IMR-90 (cell line): ENCODE results near the gene SUGCT. TPM values are rescaled to one million over a fixed set of nuclear protein-coding genes. Genes with fewer than 3 reads are reported as not detected.

Source experiments
- ATAC-seq: fragments of 200-7000 bp; cut with Tn5 transposase; 2 replicates; pipeline ENCODE4 v1.9.1; 2020; ENCODE audit warnings: low read depth, mild to moderate bottlenecking, moderate library complexity
- BruUV-seq: library from RNA; stranded (reverse); fragments of 400-500 nt; replicated peaks from 2 replicates; lab custom pipeline; 2021; lab: Mats Ljungman, UMichigan
- CTCF ChIA-PET: fragments of 300-600 bp; formaldehyde crosslinking; extraction: SDS; loops from one replicate; lab custom pipeline; 2021; ENCODE audit warnings: antibody characterized with exemption; lab: Yijun Ruan, JAX
- POLR2A ChIA-PET: fragments of 300-600 bp; sonication (Branson Sonifier 250); formaldehyde crosslinking; loops from one replicate; lab custom pipeline; 2022; ENCODE audit warnings: antibody characterized with exemption; ENCODE audit not compliant: unreplicated experiment; lab: Charles Lee
- DNase-seq: peaks from one replicate; pipeline ENCODE4 v3.0.0; 2013
- H2AFZ ChIP-seq: replicated peaks from 2 replicates; pipeline ENCODE3; 2013; ENCODE audit warnings: low read length, mild to moderate bottlenecking; ENCODE audit not compliant: poor library complexity
- H2AK5ac ChIP-seq: 2 replicates; pipeline ENCODE4 v1.6.1; 2013; ENCODE audit warnings: low read depth, low read length, inconsistent platforms
- H2AK9ac ChIP-seq: replicated peaks from 2 replicates; pipeline ENCODE3; 2013; ENCODE audit warnings: mild to moderate bottlenecking, low read depth, low read length, moderate library complexity; ENCODE audit not compliant: poor library complexity
- H2BK120ac ChIP-seq: 2 replicates; pipeline ENCODE4 v1.6.1; 2013; ENCODE audit warnings: low read depth, low read length, inconsistent platforms
- H2BK15ac ChIP-seq: 3 replicates; pipeline ENCODE4 v1.6.1; 2013; ENCODE audit warnings: low read depth, low read length, inconsistent platforms
- H2BK20ac ChIP-seq: 2 replicates; pipeline ENCODE4 v1.6.1; 2013; ENCODE audit warnings: low read depth, mild to moderate bottlenecking, inconsistent platforms, low read length, moderate library complexity
- H2BK5ac ChIP-seq: 2 replicates; pipeline ENCODE4 v1.6.1; 2013; ENCODE audit warnings: mild to moderate bottlenecking, low read depth, low read length, inconsistent platforms; ENCODE audit not compliant: poor library complexity, severe bottlenecking
- H3K14ac ChIP-seq: replicated peaks from 2 replicates; pipeline ENCODE4 v1.6.1; 2013; ENCODE audit warnings: low read depth, low read length, inconsistent platforms
- H3K18ac ChIP-seq: 2 replicates; pipeline ENCODE4 v1.6.1; 2013; ENCODE audit warnings: low read depth, low read length, control low read depth
- H3K23ac ChIP-seq: 2 replicates; pipeline ENCODE4 v1.6.1; 2013; ENCODE audit warnings: low read depth, low read length, inconsistent platforms
- H3K27ac ChIP-seq: 2 replicates; pipeline ENCODE4 v1.5.1; 2013; ENCODE audit warnings: mild to moderate bottlenecking, control low read depth, low read length; ENCODE audit not compliant: insufficient read depth
- H3K27me3 ChIP-seq: 2 replicates; pipeline ENCODE4 v1.6.1; 2013; ENCODE audit warnings: low read length; ENCODE audit not compliant: control insufficient read depth, insufficient read depth
- H3K36me3 ChIP-seq: 2 replicates; pipeline ENCODE4 v1.6.1; 2013; ENCODE audit warnings: low read length, mixed read lengths; ENCODE audit not compliant: control insufficient read depth, insufficient read depth
- H3K4ac ChIP-seq: 2 replicates; pipeline ENCODE4 v1.6.1; 2013; ENCODE audit warnings: low read depth, low read length, inconsistent platforms
- H3K4me1 ChIP-seq: 2 replicates; pipeline ENCODE4 v1.6.1; 2013; ENCODE audit warnings: low read length, mixed read lengths; ENCODE audit not compliant: control insufficient read depth, insufficient read depth
- H3K4me2 ChIP-seq: 2 replicates; pipeline ENCODE4 v1.6.1; 2013; ENCODE audit warnings: low read depth, mild to moderate bottlenecking, control low read depth, low read length, moderate library complexity
- H3K4me3 ChIP-seq: 2 replicates; pipeline ENCODE4 v1.5.1; 2013; ENCODE audit warnings: low read depth, mild to moderate bottlenecking, control low read depth, low read length, moderate library complexity; ENCODE audit not compliant: insufficient read depth
- H3K56ac ChIP-seq: 2 replicates; pipeline ENCODE4 v1.6.1; 2013; ENCODE audit warnings: low read length, inconsistent platforms; ENCODE audit not compliant: insufficient read depth; ENCODE audit errors: extremely low read depth
- H3K79me1 ChIP-seq, 2 experiments: 2 replicates each; pipeline ENCODE4 v1.6.1; 2013; ENCODE audit warnings: low read length in 2 of 2, inconsistent platforms in 1 of 2, low read depth in 1 of 2
- H3K9ac ChIP-seq: 2 replicates; pipeline ENCODE4 v1.6.1; 2013; ENCODE audit warnings: low read depth, low read length, control low read depth
- H3K9me1 ChIP-seq: 2 replicates; pipeline ENCODE4 v1.6.1; 2013; ENCODE audit warnings: low read length, inconsistent platforms; ENCODE audit not compliant: insufficient read depth
- H3K9me3 ChIP-seq: 2 replicates; pipeline ENCODE4 v1.6.1; 2013; ENCODE audit warnings: low read length; ENCODE audit not compliant: control insufficient read depth, insufficient read depth
- H4K20me1 ChIP-seq: 2 replicates; pipeline ENCODE4 v1.6.1; 2013; ENCODE audit warnings: low read length, inconsistent platforms; ENCODE audit not compliant: insufficient read depth
- H4K5ac ChIP-seq: 2 replicates; pipeline ENCODE4 v1.6.1; 2013; ENCODE audit warnings: mild to moderate bottlenecking, low read depth, low read length, control low read depth
- H4K8ac ChIP-seq, 2 experiments: 2 replicates each; pipeline ENCODE4 v1.6.1; 2013; ENCODE audit warnings: low read depth in 2 of 2, low read length in 2 of 2, control low read depth in 1 of 2, inconsistent platforms in 1 of 2
- H4K91ac ChIP-seq: 2 replicates; pipeline ENCODE4 v1.6.1; 2013; ENCODE audit warnings: low read depth, low read length, inconsistent platforms; ENCODE audit not compliant: insufficient read depth
- BHLHE40 ChIP-seq: fragments of 150-350 bp; IDR thresholded peaks from 2 replicates; pipeline ENCODE4 v1.6.1; 2016; ENCODE audit warnings: mild to moderate bottlenecking, low read depth, low read length
- CHD1 ChIP-seq: IDR thresholded peaks from 2 replicates; pipeline ENCODE4 v1.6.1; 2012; ENCODE audit warnings: low read depth, low read length, improper control_type of control experiment
- MAFK ChIP-seq: IDR thresholded peaks from 2 replicates; pipeline ENCODE4 v1.6.1; 2012; ENCODE audit warnings: low read depth, low read length, improper control_type of control experiment
- MAZ ChIP-seq: IDR thresholded peaks from 2 replicates; pipeline ENCODE4 v1.6.1; 2012; ENCODE audit warnings: low read depth, mild to moderate bottlenecking, low read length, improper control_type of control experiment, moderate library complexity, borderline replicate concordance
- MXI1 ChIP-seq: IDR thresholded peaks from 2 replicates; pipeline ENCODE4 v1.6.1; 2012; ENCODE audit warnings: low read depth, mild to moderate bottlenecking, low read length, moderate library complexity, borderline replicate concordance
- NFE2L2 ChIP-seq: fragments of 150-350 bp; IDR thresholded peaks from 2 replicates; pipeline ENCODE4 v1.6.1; 2016; ENCODE audit warnings: low read depth, mild to moderate bottlenecking, low read length
- POLR2A ChIP-seq: IDR thresholded peaks from 2 replicates; pipeline ENCODE4 v1.6.1; 2012; ENCODE audit warnings: mild to moderate bottlenecking, low read depth, low read length
- RCOR1 ChIP-seq: IDR thresholded peaks from 2 replicates; pipeline ENCODE4 v1.6.1; 2012; ENCODE audit warnings: mild to moderate bottlenecking, low read length, improper control_type of control experiment; ENCODE audit not compliant: insufficient replicate concordance
- RFX5 ChIP-seq: IDR thresholded peaks from 2 replicates; pipeline ENCODE4 v1.8.0; 2012; ENCODE audit warnings: low read depth, mild to moderate bottlenecking, low read length, moderate library complexity
- WGBS, 2 experiments: methylation state at CpG; one replicate each; pipeline versions ENCODE4 v1.1.5 to v1.1.7; 2013; ENCODE audit warnings: missing lambda C conversion rate in 2 of 2; ENCODE audit not compliant: insufficient read length in 1 of 2; ENCODE audit errors: extremely low coverage in 2 of 2; 5-methylcytosine and 5-hydroxymethylcytosine counted together
- dilution Hi-C: fragments of 300-500 bp; cut with HindIII; formaldehyde crosslinking; loops from one replicate; pipeline ENCODE4 v1.14.3; 2018; ENCODE audit warnings: low sequenced_read_pairs; ENCODE audit not compliant: unreplicated experiment
- in situ Hi-C: fragments of 300-500 bp; cut with MboI; formaldehyde crosslinking; loops from 3 replicates; pipeline ENCODE4 v1.14.3; 2019; ENCODE audit warnings: low sequenced_read_pairs, inconsistent platforms, mixed read lengths
- intact Hi-C: fragments of 100-400 bp; cut with micrococcal nuclease; formaldehyde crosslinking; loops from 2 replicates; pipeline ENCODE4 v1.10.0; 2022
- polyA plus RNA-seq, 3 experiments: library from polyadenylated mRNA; depleted of rRNA; stranded (reverse); fragments of >200 nt; gene quantifications; 2 replicates each; pipeline ENCODE4 v1.2.3, GENCODE V29; 2012; ENCODE audit warnings: low replicate concordance in 1 of 3
- total RNA-seq: library from RNA; depleted of rRNA; stranded (reverse); fragments of >200 nt; gene quantifications from 2 replicates; pipeline ENCODE4 v1.2.3, GENCODE V29; 2012
- TF ChIP-seq, protein P1 (sequence below): conservative IDR thresholded peaks from 2 replicates; pipeline ENCODE4 v1.5.1; 2012; ENCODE audit warnings: mild to moderate bottlenecking, low read depth, low read length, improper control_type of control experiment
- TF ChIP-seq, protein P2 (sequence below): fragments of 150-350 bp; IDR thresholded peaks from 2 replicates; pipeline ENCODE4 v1.6.1; 2017; ENCODE audit warnings: mild to moderate bottlenecking, antibody characterized with exemption, low read length, low read depth
- TF ChIP-seq, protein P3 (sequence below): fragments of 150-350 bp; IDR thresholded peaks from 2 replicates; pipeline ENCODE4 v1.6.1; 2016; ENCODE audit warnings: low read depth, mild to moderate bottlenecking, low read length, moderate library complexity, borderline replicate concordance

Gene SUGCT
- total and polyA plus RNA-seq, 2 of the 4 experiments (the other 2 are of a cell fraction), result 5.9 to 8.3 TPM

DNA sequence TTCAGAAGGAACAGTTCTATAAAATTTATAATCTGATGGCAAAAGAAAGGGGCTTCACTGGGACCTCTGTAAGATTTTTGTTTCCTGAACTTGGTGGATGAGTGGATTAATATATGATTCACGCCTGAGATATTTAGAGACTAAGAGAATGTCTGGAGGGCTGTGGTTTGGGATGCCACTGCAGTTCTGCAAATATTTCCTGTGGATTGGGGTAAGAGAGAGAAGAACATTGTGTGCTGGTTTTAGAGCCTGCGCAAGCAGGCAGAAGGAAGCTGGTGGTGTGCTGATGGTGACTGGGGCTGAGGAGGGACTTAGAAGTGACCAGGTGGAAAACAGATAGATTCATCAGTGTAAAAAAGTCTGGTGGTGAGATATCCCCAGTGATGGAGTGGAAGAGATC, 87.0 kb downstream of the SUGCT start (continued):
- TF ChIP-seq, protein P1, sequence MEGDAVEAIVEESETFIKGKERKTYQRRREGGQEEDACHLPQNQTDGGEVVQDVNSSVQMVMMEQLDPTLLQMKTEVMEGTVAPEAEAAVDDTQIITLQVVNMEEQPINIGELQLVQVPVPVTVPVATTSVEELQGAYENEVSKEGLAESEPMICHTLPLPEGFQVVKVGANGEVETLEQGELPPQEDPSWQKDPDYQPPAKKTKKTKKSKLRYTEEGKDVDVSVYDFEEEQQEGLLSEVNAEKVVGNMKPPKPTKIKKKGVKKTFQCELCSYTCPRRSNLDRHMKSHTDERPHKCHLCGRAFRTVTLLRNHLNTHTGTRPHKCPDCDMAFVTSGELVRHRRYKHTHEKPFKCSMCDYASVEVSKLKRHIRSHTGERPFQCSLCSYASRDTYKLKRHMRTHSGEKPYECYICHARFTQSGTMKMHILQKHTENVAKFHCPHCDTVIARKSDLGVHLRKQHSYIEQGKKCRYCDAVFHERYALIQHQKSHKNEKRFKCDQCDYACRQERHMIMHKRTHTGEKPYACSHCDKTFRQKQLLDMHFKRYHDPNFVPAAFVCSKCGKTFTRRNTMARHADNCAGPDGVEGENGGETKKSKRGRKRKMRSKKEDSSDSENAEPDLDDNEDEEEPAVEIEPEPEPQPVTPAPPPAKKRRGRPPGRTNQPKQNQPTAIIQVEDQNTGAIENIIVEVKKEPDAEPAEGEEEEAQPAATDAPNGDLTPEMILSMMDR, result no peak
- TF ChIP-seq BHLHE40, result peak; percentile 48; the same call in 1 of the 2 replicates
- TF ChIP-seq POLR2A, result no peak

DNA sequence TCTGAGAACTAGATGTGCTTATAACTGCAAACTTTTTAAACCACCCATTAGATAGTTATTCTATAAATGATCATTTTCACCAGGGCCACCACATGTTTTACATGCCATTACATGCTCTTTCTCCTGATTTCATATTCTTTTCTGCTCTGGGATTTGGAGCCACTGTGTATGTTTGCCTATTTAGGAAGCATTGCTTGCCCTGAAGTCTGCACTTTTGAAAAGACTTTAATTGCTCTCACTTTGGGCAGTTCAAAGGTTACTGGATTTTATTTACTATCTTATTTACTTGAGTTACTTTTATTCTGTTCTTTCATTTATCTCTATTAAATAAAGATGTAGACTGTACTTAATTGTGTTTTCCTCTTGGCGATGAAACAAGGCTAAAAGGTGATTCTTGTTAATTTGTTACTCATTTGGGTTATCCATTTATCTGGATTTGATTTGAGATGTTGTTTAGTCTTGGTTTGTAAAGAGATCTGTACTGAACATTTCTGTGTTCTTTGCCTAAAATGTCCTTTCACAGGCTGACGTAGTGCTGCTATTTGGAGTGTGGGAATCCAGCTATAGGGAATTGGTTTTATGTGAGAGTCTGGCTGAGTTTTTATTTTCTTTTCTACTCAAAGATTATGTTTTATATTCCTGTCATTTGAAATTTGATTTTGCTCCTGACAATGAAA, 88.8 kb downstream of the SUGCT start:
- no CpG with 5 or more reads among the region's 2 CpGs for WGBS, 2 experiments
- Histone ChIP-seq H3K36me3 (no peaks in the 10 kb centered on the region), H4K20me1 (no peaks in the 10 kb centered on the region), H3K9ac (no peak overlapping the region), H2AK9ac (no peak overlapping the region), H2BK120ac (peak overlapping the region; percentile 72), H3K27ac (no peak overlapping the region), H3K4me1 (peaks cover 16% of the 10 kb centered on the region), H4K5ac (peak overlapping the region; percentile 40; the same call in 1 of the 2 replicates), H4K91ac (peak overlapping the region; percentile 56), H3K9me1 (peaks cover 13% of the 10 kb centered on the region), H3K4ac (peak overlapping the region; percentile 50; the same call in 1 of the 2 replicates), H3K4me3 (no peak overlapping the region), H2BK20ac (peak overlapping the region; percentile 76), H3K18ac (peak overlapping the region; percentile 83; the same call in 1 of the 2 replicates), H3K27me3 (no peaks in the 10 kb centered on the region), H2BK15ac (peak overlapping the region; percentile 83; the same call in 2 of the 3 replicates), H3K14ac (no peak overlapping the region), H3K56ac (no peak overlapping the region), H3K23ac (no peak overlapping the region), H3K79me1 (peaks cover 0 to 3% of the 10 kb centered on the region in 2 experiments; a peak in 1 of 4 replicates), H2AK5ac (peak overlapping the region; percentile 65; the same call in 1 of the 2 replicates), H4K8ac (peak overlapping the region in 1 of 2 experiments; percentile 52; a peak in 1 of 4 replicates), H3K4me2 (no peak overlapping the region), H2AFZ (no peak overlapping the region), H2BK5ac (peak overlapping the region; percentile 1), H3K9me3 (no peaks in the 10 kb centered on the region)
- ATAC-seq, result no peak
- ChIA-PET POLR2A (no interaction called here), CTCF (no interaction called here)
- dilution Hi-C loops (no loop called here), intact Hi-C loops (no loop called here), in situ Hi-C loops (no loop called here)
- no TSS peak for BruUV-seq
- no peak for DNase-seq
- no peak for TF ChIP-seq RCOR1
- no peak for TF ChIP-seq MAZ
- no peak for TF ChIP-seq MXI1
- no peak for TF ChIP-seq POLR2A
- TF ChIP-seq, protein P2, sequence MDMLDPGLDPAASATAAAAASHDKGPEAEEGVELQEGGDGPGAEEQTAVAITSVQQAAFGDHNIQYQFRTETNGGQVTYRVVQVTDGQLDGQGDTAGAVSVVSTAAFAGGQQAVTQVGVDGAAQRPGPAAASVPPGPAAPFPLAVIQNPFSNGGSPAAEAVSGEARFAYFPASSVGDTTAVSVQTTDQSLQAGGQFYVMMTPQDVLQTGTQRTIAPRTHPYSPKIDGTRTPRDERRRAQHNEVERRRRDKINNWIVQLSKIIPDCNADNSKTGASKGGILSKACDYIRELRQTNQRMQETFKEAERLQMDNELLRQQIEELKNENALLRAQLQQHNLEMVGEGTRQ, result no peak
- TF ChIP-seq NFE2L2, result no peak
- TF ChIP-seq RFX5, result no peak
- TF ChIP-seq, protein P3, sequence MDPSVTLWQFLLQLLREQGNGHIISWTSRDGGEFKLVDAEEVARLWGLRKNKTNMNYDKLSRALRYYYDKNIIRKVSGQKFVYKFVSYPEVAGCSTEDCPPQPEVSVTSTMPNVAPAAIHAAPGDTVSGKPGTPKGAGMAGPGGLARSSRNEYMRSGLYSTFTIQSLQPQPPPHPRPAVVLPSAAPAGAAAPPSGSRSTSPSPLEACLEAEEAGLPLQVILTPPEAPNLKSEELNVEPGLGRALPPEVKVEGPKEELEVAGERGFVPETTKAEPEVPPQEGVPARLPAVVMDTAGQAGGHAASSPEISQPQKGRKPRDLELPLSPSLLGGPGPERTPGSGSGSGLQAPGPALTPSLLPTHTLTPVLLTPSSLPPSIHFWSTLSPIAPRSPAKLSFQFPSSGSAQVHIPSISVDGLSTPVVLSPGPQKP, result no peak
- no peak for TF ChIP-seq MAFK
- no peak for TF ChIP-seq CHD1
